22Rv1 (cell line): ENCODE data around the gene RAMP1.

Experiments used
- H3K27ac ChIP-seq: fragments of 450-650 bp; 2 replicates; pipeline ENCODE4 v1.5.1; 2017
- CTCF ChIP-seq: fragments of 450-650 bp; IDR thresholded peaks from 2 replicates; pipeline ENCODE4 v1.5.1; 2017; ENCODE audit warnings: mild to moderate bottlenecking
- ZFX ChIP-seq: fragments of 450-650 bp; IDR thresholded peaks from 2 replicates; pipeline ENCODE4 v1.6.1; 2017; ENCODE audit warnings: antibody characterized with exemption, borderline replicate concordance

Gene RAMP1

GRCh38 chr2:237915576-237915975, 56.2 kb downstream of the RAMP1 start:
- TF ChIP-seq CTCF = no peak
- TF ChIP-seq ZFX = no peak
- no peak overlapping the region for H3K27ac ChIP-seq

DNA sequence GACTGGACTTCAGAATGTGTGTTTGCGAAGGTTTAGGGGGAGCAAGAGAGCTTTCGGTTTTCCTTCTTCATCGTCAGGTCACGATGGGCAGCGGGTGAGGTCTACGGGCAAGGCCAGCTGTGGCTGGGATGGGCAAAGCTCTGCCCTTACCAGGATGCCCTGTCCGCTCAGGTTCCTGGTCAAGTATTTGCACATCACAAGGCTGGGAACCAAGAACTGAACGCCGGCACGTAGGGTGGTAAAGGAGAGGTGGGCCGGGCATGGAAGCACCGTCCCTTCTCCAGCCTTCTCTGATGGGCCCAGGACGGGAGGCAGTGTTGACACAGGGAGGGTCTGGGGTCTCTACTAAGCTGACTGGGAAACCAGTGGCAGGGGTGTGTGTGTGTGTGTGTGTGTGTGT, 56.9 kb downstream of the RAMP1 start:
- TF ChIP-seq CTCF = no peak
- no peak for TF ChIP-seq ZFX
- no peak overlapping the region for H3K27ac ChIP-seq

DNA sequence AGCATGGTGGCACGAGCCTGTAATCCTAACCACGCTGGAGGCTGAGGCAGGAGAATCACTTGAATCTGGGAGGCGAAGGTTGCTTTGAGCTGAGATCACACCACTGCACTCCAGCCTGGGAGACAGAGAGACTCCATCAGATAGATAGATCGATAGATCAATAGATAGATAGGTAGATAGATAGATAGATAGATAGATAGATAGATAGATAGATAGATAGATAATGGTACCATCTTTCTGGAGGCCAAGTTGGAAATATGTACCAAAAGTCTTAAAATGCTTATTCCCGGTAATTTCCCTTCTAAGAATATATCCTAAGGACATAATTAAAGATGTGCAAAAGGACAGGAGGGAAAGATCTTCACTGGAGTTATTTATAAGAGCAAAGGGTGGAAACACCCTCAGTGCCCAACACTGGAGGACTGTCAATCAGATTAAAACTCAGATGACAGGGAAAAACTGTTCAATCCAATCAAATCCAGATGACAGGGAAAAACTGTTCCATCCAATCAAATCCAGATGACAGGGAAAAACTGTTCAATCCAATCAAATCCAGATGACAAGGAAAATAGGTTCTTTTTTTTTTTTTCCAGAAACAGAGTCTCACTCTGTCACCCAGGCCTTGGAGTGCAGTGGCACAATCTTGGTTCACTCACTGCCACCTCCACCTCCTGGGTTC, 58.4 kb downstream of the RAMP1 start:
- no peak for TF ChIP-seq CTCF
- TF ChIP-seq ZFX = no peak
- no peak overlapping the region; the same call in 1 of the 2 replicates for H3K27ac ChIP-seq

- TF ChIP-seq CTCF = no peak
- TF ChIP-seq ZFX = no peak
- H3K27ac ChIP-seq = no peak overlapping the region
Measured at GRCh38 chr2:237919593-237919992, 60.2 kb downstream of the RAMP1 start.

DNA sequence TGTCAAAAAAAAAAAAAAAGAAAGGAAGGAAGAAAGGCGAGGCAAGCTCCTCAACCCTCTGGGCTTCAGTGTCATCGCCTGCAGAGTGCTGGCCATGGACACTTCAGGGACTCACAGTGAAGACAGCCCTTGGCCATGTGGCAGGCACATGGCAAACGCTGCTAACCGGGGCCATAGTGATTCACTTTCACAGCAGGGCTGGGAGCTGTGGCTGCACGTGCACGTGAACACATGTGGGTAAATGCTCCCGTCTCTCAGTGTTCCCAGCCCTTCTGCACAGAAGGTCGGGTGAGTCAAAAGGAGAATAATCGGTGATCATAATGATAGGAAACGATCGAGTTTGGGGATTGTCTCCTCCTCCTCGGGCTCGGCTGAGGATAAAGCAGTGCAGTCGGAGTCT, 61.2 kb downstream of the RAMP1 start:
- no peak overlapping the region for H3K27ac ChIP-seq
- TF ChIP-seq ZFX = no peak
- no peak for TF ChIP-seq CTCF

DNA sequence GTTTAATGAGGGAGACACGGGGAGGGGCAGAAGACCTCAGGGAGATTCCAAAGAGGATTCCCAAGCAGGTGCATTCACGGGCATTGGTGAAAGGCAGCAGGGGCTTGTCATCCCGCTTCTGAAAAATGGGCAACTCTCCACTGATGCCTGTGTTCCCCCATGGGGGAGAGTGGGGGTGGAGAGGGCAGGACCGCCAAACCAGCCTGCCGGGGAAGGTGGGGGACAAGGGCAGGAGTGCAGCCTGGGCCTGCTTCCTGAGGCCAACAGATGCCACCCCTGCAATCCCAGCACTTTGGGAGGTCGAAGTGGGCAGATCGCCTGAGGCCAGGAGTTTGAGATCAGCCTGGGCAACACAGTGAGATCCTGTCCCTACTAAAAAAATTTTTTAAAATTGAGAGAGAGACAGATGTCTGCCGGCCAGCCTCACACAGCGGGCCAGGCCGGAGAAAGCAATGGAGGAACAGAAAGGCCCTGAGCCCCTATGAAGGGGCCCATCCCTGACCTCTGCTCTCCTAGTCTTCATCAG, 62.6 kb downstream of the RAMP1 start:
- no peak overlapping the region for H3K27ac ChIP-seq
- TF ChIP-seq CTCF (no peak), ZFX (no peak)

DNA sequence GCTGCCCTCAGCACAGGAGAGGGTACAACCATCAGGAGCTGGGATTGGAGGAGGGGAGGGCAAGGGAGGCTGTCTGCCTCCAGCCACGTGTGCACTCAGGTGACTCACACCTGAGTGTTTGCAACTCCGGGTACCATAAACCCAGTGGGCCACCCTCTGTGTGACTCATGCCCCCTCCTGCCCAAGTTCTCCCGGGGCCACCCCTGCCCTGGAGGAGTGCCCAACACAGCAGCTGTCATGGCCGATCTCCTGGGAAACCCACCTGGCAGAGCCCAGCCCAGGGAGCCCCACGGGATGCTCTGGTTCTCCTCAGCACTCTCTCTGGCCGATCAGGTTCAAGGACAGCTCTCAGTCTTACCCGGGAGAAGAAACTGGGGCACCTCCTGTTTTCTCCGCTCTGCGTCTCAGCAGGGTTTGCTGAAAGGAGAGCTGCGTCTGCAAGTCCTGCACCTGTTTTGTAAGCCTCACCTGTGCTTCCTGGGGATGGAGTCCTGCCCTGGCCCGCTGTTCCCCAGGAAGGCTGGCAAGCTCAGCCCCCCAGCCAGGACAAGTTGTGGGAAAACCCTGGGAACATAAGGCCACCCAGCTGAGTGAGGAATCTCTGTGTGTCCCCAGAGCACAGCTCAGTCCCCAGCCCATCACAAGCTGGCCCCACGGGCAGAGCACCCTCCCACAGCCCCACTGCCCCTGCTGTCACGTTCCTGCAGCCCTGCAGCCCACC, 63.4 kb downstream of the RAMP1 start:
- H3K27ac ChIP-seq = no peak overlapping the region
- no peak for TF ChIP-seq ZFX
- TF ChIP-seq CTCF = no peak
